ENCODE measurements around the gene PBRM1.
A peak's percentile ranks its signal among the peaks of the same experiment; 100 is the strongest.
"Not testable (repeated sequence)": the region's sequence is repeated elsewhere in the genome, so short reads cannot be mapped to it uniquely, and the experiment has no call there.

PBRM1 gene

GRCh38 chr3:52685709-52686691 is at the start of gene PBRM1, which contains the start of gene GNL3:
TSS of gene PBRM1 (minus strand) at chr3:52685913.
TSS of gene GNL3 (plus strand) at chr3:52686032. CDS start at chr3:52686093, 61 bp downstream.
- DNase-seq = peak; percentile 93

GRCh38 chr3:52733256-52733891 is 47.7 kb upstream of the PBRM1 start:
- DNase-seq = no peak

GRCh38 chr3:52731590-52731989 is 45.9 kb upstream of the PBRM1 start:
- DNase-seq = no peak

GRCh38 chr3:52730681-52731080 is 45.0 kb upstream of the PBRM1 start:
- no peak for DNase-seq

- not testable (repeated sequence) for DNase-seq
These were observed 43.0 kb upstream of the PBRM1 start for GRCh38 chr3:52728753-52729152.

- no peak for DNase-seq
These were observed 38.8 kb upstream of the PBRM1 start for GRCh38 chr3:52724511-52724910.

- no peak for DNase-seq
These were observed 38.2 kb upstream of the PBRM1 start for GRCh38 chr3:52723935-52724334.

GRCh38 chr3:52722491-52722890 is 36.8 kb upstream of the PBRM1 start:
- no peak for DNase-seq

GRCh38 chr3:52721730-52722008 is 36.0 kb upstream of the PBRM1 start:
- DNase-seq = no peak

- no peak for DNase-seq
These were observed 35.5 kb upstream of the PBRM1 start for GRCh38 chr3:52721002-52721729.

GRCh38 chr3:52719618-52720017 is 33.9 kb upstream of the PBRM1 start:
- DNase-seq = no peak

GRCh38 chr3:52715714-52716305 is 30.1 kb upstream of the PBRM1 start:
- no peak for DNase-seq

- no peak for DNase-seq
These were observed 28.9 kb upstream of the PBRM1 start for GRCh38 chr3:52714335-52715302.

GRCh38 chr3:52712291-52713212 is 26.8 kb upstream of the PBRM1 start:
- DNase-seq = no peak

GRCh38 chr3:52710512-52710911 is 24.8 kb upstream of the PBRM1 start:
- no peak for DNase-seq

- no peak for DNase-seq
These were observed 21.9 kb upstream of the PBRM1 start for GRCh38 chr3:52707585-52707984.

GRCh38 chr3:52705688-52706686 is 20.3 kb upstream of the PBRM1 start, which contains the start of the genes GLT8D1 and SPCS1:
TSS of gene GLT8D1 (minus strand) at chr3:52705791. CDS start at chr3:52700460, 5,331 bp downstream.
TSS of gene SPCS1 (plus strand) at chr3:52706106. CDS start at chr3:52706247, 141 bp downstream.
- DNase-seq = peak; percentile 83

- DNase-seq = no peak
These were observed 19.6 kb upstream of the PBRM1 start for GRCh38 chr3:52705438-52705687.

GRCh38 chr3:52704611-52705437 is 19.1 kb upstream of the PBRM1 start:
- no peak for DNase-seq

Data from stimulated activated naive CD4-positive, alpha-beta T cell treated with Interleukin-2 at 50 U/mL for 16 hours (primary cell).